ENCODE results near the gene RASSF4.

Gene RASSF4, protein sequence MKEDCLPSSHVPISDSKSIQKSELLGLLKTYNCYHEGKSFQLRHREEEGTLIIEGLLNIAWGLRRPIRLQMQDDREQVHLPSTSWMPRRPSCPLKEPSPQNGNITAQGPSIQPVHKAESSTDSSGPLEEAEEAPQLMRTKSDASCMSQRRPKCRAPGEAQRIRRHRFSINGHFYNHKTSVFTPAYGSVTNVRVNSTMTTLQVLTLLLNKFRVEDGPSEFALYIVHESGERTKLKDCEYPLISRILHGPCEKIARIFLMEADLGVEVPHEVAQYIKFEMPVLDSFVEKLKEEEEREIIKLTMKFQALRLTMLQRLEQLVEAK

DNA sequence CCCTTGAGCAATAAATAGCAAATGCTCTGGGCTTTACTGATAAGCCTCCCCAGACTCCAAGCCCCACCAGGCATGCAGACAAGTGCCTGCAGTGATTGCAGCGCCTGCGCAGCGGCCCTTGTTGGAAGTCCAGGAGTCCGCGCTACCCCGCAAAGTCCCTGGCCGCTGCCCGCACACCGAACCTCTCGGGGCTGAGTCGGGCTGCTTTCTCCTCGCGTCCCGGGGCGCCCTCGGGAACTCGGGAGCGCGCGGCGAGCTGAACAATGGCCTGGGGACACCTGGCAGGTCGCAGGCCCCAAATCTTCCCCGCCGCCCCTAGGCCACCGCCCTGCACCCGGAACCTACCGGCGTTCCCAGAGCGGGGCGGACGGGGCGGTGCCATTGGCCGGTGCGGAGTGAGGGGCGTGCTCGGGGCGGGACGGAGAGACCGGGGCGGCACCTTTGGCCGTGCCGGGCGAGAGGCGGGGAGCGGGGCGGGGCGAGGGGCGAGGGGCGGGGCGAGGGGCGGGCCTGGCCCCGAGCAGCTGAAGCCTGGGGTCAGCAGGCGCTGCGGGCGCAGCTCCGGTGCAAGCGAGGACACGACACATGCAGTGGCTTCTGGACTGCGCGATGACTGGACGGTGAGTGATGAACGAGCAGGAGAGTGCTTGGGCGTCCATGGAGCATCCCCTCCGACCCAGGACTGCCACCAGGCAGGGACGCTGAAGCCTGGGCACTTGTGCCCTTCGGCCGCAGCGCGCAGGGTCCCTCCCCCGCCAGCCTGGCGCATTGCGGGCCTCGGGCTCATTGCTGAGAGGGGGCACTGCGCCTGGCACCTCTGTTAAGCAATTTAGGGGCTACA, at the start of gene RASSF4:
RASSF4 (plus strand) TSS at position 556 of the 841 bp plus-strand sequence. CDS start 10,401 bp downstream, outside the sequence.
- peak; percentile 76 to 87 for DNase-seq (ENCODE audit: low read depth in 2 of 2)

DNA sequence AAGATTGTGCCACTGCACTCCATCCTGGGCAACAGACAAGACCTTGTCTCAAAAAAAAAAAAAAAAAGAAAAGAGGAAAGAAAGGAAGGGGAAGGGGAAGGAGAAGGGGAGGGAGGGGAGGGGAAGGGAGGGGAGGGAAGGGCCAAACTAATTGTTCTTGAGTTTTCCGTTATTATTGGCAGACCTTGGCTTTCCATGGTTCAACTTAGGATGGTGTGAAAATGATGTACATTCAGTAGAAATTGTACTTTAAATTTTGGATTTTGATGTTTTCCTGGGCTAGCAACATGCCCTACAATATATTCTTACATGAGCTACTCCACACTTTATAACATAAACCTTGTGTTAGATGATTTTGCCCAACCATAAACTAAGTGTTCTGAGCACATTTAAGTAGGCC, 49.7 kb upstream of the RASSF4 start:
- no peak for DNase-seq (ENCODE audit: low read depth in 2 of 2)

DNA sequence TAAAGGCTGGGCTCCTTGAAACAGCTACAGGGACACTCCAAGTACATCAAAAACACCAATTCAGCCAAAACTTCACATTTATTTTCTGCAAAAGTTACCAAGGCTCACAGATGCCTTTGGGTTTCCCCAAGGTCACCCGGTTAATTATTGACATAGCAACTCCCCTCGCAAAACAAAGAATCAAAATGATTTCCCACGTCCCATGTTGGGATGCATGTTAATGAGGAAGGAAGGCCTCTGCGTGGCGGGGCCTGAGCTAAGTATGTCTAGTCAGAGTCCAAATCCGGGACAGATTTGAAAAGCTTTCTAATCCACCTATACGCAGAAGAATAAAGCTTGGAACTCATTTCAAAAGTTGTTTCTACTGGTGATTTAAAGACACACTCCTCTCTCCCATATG, 49.0 kb upstream of the RASSF4 start:
- no peak for DNase-seq (ENCODE audit: low read depth in 2 of 2)

DNA sequence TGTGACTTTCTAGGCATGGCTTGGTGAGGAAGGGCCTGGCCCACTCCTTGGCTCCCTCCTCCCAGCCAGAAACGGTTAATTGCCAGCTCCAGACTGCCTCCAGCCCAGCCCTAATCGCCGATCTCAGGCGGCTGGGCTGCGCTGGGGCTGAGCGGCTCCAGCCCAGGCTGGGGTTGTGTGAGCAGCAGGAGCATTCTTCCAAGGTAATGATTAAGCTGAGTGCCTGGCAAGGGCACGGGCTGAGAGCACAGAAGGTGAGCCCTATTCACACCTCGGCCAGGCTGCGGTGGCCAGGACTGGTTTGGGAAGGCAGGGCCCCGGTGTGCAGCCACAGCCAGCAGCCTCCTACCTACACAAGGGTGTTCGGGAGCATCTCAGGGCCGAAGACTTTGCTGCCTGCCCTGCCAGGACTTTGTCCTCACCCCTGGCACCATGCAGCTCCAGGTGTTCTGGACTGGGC, 48.5 kb upstream of the RASSF4 start, which contains the start of gene TMEM72:
TMEM72 (plus strand) TSS at position 257 of the 460 bp plus-strand sequence; CDS start at position 433, 176 bp downstream.
- no peak for DNase-seq (ENCODE audit: low read depth in 2 of 2)

DNA sequence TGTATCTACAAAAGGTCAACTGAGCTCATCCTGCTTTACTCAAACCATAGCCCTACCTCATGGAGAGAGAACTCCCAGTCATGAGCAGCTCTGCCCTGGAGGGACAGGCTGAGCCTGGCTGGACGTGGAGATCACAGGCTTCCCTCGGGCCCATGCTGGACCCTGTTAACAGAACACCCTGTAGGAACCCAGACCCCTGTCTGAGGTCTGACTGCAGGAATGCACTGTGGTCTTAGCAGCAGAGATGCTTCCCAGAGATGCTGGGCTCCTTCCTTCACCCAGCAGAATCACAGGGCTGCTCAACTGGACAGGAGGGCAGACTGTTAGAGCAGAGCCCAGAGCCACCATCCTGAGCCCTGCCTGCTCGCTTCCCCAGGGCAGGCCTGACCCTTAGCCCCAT, 47.7 kb upstream of the RASSF4 start:
- no peak for DNase-seq (ENCODE audit: low read depth in 2 of 2)

DNA sequence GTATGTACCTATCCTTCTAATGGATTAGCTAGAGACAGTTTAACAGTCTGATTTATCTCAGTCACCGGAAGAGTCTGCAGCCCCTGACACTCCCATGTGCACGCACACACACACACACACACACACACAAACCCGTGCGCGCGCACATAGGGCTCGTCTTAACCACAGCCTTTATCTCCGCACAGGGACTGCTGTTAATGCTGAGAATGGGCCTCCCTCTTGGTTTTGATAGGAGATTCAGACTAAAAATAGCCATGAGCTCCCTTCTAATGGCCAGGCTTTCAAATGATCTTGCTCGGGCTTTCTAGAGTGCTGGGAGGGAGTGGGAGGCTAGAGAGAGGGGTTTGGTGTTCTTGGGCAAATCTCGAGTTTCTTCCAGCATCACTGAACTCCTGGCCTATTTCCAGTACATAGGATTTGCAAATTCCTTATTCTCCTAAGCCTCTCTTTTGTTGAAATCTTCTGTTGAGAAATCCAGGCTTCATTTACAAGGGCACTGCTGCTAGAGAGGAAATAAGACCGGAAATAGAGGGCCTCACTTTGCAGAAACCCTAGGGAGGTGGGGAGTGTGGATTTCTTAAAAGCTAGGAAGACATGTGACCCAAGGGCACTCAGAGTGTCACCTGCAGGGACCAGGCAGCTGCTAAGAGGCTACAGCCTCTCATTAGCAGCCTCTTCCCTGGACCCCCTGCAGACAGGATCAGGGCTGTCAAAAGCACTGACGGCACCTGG, 46.1 kb upstream of the RASSF4 start:
- peak in 1 of 2 donors; percentile 6 for DNase-seq (ENCODE audit: low read depth in 2 of 2)

DNA sequence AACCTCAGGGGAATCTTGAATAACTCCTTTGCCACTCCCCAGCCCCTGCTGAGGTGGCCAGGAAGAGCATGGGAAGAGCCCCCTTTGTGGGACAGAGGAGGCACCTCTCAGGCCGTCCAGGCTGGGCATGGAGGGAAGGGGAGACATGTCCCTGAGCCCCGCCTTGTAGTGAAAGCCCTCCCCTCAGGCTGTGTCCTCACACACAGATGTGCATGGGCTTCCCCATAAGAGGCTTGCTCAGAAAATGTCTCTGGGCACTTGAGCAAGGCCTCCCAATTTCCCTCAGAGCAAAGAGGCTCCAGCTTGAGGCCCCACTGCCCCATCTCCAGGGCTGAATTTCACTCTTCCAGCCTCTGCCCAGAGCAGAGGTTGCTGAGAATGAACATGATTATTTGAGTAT, 44.7 kb upstream of the RASSF4 start:
- DNase-seq (ENCODE audit: low read depth in 2 of 2): no peak

DNA sequence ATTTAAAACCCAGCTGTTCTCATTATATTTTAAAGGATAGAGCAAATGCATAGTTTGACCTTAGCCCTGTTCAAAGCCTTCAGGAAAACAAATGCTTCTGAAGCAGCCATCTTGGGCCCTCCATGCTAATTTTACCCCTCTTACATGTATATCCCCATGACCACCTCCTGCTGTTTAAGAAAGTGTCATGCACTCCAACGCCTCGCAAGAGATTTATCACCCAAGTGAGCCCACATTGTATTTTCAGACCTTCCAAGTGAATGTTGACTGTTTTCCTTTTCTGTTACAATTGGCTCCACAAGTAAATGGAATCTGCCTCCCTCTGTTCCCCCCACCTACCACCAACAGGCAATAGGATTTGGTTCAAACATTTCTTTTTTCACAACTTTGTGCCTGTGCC, 43.2 kb upstream of the RASSF4 start:
- DNase-seq (ENCODE audit: low read depth in 2 of 2): no peak

DNA sequence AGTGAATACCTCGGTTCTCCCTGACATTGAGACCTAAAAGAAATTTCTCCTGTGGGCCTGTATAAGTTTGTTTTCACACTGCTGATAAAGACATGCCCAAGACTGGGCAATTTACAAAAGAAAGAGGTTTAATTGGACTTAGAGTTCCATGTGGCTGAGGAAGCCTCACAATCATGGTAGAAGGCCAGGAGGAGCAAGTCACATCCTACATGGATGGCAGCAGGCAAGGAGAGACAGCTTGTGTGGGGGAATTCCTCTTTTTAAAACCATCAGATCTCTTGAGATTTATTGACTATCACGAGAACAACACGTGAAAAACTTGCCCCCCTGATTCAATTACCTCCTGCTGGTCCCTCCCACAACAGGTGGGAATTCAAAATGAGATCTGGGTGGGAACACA, 41.8 kb upstream of the RASSF4 start:
- no peak for DNase-seq (ENCODE audit: low read depth in 2 of 2)

DNA sequence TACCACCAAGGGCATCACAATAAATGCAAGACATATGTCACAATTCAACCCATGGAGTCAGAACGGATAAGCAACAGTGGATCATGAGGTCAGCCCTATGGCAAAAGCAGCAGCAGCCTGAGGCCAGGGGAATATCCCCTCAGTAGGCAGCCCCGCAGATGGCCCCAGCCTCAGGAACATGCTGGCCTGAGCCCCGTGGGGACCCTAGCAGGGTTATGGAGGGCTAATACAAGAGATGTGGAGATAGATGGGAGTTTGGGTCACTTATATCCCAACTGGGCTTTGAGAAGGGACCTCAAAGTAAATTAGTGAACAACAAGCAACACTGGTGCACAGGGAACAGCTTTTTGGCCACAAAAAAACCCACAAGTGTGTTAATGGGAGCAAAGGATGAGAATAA, 39.4 kb upstream of the RASSF4 start:
- DNase-seq (ENCODE audit: low read depth in 2 of 2): no peak

DNA sequence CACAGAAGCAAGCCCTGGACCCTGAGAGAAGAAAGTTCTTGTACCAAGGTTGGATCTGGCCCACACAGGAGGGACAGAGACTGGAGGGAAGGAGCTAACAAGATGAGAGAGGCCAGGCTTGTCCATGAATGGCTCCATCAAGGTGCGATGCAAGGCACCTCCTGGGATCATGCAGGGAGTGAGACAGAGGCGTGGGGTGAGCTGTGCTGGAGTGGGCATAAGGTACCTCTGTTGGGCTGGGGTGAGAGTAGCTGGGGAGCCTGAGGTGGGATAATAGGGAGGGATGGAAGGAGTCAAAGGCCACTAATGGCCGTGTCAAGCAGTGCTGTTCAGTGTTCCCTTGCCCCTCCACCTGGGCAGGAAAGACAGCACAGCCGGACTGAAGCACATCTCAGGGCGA, 38.5 kb upstream of the RASSF4 start:
- DNase-seq (ENCODE audit: low read depth in 2 of 2): no peak

DNA sequence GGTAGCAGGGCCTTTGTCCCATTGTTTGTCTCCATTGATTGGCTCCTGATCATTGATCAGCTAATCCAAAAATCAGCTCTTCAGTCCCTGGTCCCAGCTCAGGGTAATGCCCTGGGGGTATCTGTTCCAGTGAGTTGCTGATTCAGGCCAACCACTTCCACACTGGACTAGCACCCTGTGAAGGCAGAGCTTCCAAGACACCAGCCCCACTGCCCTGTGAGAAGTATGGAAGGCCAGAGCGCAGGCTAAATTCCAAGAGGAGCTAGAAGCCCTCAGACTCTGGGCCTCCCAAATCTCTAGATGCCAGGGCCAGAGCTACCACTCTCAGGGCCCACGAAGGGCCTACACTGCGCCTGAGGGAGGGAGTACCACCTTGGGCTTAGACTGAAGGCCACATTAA, 38.1 kb upstream of the RASSF4 start:
- DNase-seq (ENCODE audit: low read depth in 2 of 2): no peak

DNA sequence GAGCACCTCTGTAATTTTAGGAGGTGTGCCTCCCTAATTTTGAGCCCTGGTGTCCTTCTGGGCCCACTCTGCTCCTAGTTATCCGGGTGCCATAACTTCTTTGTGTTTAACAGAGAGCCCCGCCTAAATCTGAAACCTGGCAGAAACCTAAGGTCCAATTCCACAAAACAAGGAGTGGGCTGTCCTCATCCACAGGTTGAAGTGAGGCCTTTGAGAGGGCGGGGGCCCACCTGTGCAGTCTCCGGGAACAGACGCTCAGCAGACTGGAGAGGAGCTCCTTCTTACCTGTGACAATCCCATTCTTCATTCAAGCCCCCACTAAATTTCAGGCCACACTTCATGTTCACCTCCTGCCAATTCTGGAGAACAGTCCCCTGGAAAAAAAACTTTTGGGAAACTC, 37.6 kb upstream of the RASSF4 start:
- DNase-seq (ENCODE audit: low read depth in 2 of 2): no peak

DNA sequence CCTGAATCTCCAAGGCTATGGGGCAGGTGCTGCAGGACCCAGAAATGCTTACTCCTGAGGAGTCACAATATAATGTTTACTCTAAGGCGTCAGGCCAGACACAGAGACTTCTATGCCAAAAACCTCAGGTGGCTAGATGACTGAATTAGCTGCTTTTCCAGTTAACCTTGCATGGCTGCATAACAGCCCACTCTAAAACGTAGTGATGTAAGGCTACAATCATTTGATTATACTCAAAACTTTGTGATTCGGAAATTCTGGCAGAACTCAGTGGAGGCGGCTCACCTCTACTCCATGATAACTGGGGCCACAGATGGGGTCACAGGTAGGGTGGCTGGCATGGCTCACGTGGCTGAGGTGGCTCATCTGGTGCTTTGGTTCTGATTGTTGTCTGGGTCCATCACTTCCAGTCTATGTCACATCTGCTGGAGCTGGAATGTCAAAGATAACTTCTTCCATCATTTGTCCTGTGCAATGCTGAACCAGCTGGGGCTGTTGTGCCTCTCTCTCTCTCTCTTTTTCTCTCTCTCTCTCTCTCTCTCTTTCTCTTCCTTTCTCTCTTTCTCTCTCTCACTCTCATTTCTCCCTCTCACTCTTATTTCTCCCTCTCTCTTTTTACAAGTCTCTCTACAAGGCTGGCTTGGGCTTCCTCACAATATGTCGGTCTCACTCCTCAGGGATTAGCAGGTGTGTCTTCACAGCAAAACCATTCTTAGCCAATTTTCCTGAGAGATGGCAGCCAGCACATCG, 36.6 kb upstream of the RASSF4 start:
- DNase-seq (ENCODE audit: low read depth in 2 of 2): no peak

DNA sequence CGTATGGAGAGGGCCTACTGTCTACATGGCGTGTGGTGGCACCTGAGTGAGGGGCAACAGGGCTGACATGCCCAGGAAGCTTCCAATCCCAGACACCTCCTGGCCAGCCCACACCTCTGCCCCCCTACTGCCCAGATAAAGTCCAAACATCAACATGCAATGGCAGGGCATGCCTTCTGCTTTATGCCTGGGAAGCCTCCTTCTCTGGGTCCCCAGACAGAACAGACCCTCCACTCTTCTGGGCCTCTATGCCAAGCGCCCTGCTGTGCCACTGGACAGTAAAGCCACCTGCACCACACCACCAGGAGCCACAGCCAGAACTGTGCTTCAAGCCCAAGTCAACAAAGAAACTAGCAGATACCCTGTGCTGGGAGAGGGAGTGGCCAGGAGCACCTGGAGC, 36.0 kb upstream of the RASSF4 start:
- no peak for DNase-seq (ENCODE audit: low read depth in 2 of 2)

DNA sequence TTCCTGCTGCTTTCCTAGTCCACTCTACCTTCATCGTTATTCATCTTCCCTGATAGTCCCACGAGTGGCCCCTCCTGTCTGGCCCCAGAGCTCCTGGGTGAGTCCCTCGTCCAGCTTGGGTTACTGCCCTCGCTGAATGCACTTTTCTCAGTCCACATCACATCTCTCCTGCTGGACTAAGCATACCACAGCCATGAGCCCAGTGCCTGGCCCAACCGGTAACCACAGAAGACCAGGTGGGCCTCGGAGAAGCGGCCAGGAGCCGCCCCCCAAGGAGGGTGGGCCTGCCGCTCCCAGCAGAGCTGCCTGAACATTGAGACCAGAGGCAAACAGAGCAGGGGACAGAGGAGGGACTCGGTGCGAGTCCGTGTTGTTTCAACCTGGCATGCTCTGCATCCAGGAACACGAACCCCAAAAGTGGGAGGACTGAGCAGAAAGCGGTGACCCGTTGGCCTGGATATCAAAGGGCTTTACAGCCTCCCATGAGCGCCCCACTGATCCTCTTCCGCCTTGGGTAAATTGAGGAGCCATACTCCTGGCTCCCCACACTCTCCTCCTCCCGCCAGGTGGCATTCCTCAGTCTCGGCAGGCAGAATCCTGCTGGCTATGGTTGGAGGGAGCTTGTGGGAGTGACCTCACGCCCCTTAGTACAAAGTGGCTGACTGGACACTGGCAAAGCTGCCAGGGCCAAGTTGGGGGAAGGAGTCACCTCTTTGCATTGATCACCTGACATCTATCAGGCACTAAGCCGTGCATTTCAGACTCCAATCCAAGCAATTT, 35.2 kb upstream of the RASSF4 start:
- no peak for DNase-seq (ENCODE audit: low read depth in 2 of 2)

DNA sequence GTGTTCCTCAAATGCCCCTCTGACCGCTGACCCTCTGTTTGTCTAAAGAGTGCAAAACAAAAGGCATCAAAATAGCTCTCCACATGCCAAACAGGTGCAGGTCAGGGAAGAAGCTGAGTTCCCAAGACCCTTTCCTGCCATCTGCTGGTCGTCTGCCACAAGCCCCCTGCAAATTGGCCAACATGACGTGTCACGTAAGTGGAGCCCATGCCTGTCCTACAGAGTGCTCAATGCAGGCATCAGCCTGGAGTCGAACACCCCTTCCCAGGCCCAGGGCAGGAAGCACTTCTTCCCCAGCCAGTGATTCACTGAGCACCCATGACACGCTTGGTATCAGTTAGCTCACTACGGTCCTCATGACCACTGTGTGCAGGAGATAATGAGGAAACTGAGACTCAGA, 34.4 kb upstream of the RASSF4 start:
- DNase-seq (ENCODE audit: low read depth in 2 of 2): no peak

DNA sequence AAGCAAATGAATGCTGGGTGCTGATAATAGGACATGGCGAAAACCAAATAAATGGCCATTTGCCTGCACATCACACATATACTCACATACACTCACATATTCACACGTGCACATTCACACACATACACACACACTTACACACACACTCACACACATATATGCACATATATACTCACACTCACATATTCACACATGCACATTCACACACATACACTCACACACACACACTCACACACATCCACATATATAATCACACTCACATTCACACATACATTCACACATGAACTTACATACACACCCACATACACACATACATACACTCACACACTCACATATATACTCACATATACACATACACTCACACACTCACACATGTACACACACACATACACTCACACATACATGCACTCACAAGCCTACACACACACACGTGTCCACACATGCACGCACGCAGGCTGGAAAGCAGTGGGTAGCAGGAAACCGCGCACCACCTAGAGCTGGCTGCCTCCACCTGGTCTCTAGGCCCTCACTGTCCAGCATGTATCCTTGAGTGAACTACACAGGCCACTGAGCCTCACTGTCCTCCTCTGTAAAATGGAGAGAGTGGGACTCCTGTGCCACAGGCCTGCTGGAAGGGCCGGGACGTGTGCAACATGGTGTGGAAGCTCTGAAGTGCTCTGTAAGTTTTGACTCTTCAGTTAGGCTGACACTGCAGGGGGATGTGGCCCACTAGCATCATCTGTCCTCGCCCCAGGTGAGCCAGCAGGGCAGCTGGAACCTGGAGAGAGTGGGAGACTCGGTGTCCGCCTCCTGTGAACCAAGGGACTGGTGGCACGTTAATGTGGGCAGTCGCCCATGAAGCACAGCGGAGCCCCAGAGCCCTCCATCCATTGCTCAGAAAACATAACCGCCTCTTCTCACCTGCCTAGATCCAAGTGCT, 33.5 kb upstream of the RASSF4 start:
- no peak for DNase-seq (ENCODE audit: low read depth in 2 of 2)

DNA sequence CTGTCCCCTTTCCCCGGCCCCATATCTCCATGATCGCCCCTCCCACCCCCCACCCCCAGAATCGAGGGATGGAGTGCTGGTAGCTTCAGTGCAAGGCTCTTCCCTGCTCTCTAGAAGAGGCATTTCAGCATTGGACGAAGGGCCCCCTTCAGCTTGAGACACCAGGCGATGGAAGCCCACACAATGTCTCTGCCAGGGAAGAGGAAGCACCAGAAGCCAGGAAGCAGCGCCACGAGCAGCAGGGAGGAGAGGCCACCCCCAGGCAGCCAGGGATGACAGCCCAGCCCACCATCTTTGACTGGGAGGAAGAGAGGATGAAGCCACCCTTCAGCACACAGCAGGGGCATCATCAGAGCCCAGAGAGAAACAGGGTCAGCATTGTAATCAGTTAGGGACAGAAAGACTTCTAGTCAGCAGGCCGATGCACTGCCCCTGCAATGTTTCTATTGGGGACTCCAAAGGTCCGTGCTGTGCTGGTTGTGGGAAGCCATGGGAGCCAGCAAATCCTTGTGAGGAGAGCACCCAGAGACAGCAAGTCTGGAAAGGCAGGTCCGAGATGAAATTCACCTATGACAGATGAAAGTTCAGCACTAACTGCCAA, 32.8 kb upstream of the RASSF4 start:
- no peak for DNase-seq (ENCODE audit: low read depth in 2 of 2)

Data from stimulated activated CD8-positive, alpha-beta memory T cell treated with anti-CD3 and anti-CD28 coated beads, Interleukin-7, amount 100 ng/mL, for 4 hours (primary cell).